Activated B cell treated with CpG ODN at 0.5 μM for 24 hours (primary cell): ENCODE data around the gene IL17RA. TPM values are rescaled to one million over a fixed set of nuclear protein-coding genes. Genes with fewer than 3 reads are reported as not detected.

Experiments
- ATAC-seq: fragments of 200-7000 bp; cut with Tn5 transposase; one replicate; pipeline ENCODE4 v1.10.0; 2021; ENCODE audit warnings: low read depth, mild to moderate bottlenecking, moderate library complexity
- CTCF ChIA-PET: fragments of 350-600 bp; sonication (Branson Sonifier 250); formaldehyde crosslinking; loops from one replicate; lab custom pipeline; 2021; ENCODE audit warnings: antibody characterized with exemption; lab: Charles Lee
- POLR2A ChIA-PET: fragments of 350-600 bp; sonication (Branson Sonifier 250); formaldehyde crosslinking; loops from one replicate; lab custom pipeline; 2021; ENCODE audit warnings: antibody characterized with exemption; lab: Charles Lee
- DNase-seq: peaks from one replicate; pipeline ENCODE4 v3.0.0; 2022
- H3K27ac Mint-ChIP-seq: one replicate; pipeline ENCODE4 v1.8.0; 2020; ENCODE audit warnings: mixed read lengths
- H3K27me3 Mint-ChIP-seq: one replicate; pipeline ENCODE4 v1.8.0; 2021; ENCODE audit warnings: mixed read lengths
- H3K36me3 Mint-ChIP-seq: one replicate; pipeline ENCODE4 v1.8.0; 2021; ENCODE audit warnings: low read depth, mixed read lengths
- H3K4me1 Mint-ChIP-seq: one replicate; pipeline ENCODE4 v1.8.0; 2021; ENCODE audit warnings: mixed read lengths
- H3K4me3 Mint-ChIP-seq: one replicate; pipeline ENCODE4 v1.8.0; 2020; ENCODE audit warnings: mild to moderate bottlenecking, mixed read lengths
- H3K9me3 Mint-ChIP-seq: one replicate; pipeline ENCODE4 v1.8.0; 2020; ENCODE audit warnings: mixed read lengths
- intact Hi-C: fragments of 100-400 bp; cut with micrococcal nuclease; formaldehyde crosslinking; loops from one replicate; pipeline ENCODE4 v1.15.1; 2024
- total RNA-seq: library from RNA; stranded (reverse); gene quantifications from 2 replicates; pipeline ENCODE4 v1.2.3, GENCODE V29; 2022
- TF ChIP-seq, protein P1 (sequence below): fragments of 200-600 bp; IDR thresholded peaks from one replicate; pipeline ENCODE4 v1.8.0; 2022; ENCODE audit warnings: antibody characterized with exemption, mild to moderate bottlenecking

IL17RA gene
- total RNA-seq, 1 donor from 2014 or later = 18.1 TPM

- intact Hi-C loops = no loop called here
- Mint-ChIP-seq H3K27me3 (peaks cover 27% of the 10 kb centered on the region), H3K4me1 (peaks cover 35% of the 10 kb centered on the region), H3K27ac (no peak overlapping the region), H3K36me3 (no peaks in the 10 kb centered on the region), H3K9me3 (no peaks in the 10 kb centered on the region), H3K4me3 (no peak overlapping the region)
- CTCF ChIA-PET = no interaction called here
- ATAC-seq (peak; percentile 37), DNase-seq (no peak)
- TF ChIP-seq, protein P1, sequence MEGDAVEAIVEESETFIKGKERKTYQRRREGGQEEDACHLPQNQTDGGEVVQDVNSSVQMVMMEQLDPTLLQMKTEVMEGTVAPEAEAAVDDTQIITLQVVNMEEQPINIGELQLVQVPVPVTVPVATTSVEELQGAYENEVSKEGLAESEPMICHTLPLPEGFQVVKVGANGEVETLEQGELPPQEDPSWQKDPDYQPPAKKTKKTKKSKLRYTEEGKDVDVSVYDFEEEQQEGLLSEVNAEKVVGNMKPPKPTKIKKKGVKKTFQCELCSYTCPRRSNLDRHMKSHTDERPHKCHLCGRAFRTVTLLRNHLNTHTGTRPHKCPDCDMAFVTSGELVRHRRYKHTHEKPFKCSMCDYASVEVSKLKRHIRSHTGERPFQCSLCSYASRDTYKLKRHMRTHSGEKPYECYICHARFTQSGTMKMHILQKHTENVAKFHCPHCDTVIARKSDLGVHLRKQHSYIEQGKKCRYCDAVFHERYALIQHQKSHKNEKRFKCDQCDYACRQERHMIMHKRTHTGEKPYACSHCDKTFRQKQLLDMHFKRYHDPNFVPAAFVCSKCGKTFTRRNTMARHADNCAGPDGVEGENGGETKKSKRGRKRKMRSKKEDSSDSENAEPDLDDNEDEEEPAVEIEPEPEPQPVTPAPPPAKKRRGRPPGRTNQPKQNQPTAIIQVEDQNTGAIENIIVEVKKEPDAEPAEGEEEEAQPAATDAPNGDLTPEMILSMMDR = no peak
- POLR2A ChIA-PET = no interaction called here
Measured at GRCh38 chr22:17120711-17121232, 36.0 kb downstream of the IL17RA start.

DNA sequence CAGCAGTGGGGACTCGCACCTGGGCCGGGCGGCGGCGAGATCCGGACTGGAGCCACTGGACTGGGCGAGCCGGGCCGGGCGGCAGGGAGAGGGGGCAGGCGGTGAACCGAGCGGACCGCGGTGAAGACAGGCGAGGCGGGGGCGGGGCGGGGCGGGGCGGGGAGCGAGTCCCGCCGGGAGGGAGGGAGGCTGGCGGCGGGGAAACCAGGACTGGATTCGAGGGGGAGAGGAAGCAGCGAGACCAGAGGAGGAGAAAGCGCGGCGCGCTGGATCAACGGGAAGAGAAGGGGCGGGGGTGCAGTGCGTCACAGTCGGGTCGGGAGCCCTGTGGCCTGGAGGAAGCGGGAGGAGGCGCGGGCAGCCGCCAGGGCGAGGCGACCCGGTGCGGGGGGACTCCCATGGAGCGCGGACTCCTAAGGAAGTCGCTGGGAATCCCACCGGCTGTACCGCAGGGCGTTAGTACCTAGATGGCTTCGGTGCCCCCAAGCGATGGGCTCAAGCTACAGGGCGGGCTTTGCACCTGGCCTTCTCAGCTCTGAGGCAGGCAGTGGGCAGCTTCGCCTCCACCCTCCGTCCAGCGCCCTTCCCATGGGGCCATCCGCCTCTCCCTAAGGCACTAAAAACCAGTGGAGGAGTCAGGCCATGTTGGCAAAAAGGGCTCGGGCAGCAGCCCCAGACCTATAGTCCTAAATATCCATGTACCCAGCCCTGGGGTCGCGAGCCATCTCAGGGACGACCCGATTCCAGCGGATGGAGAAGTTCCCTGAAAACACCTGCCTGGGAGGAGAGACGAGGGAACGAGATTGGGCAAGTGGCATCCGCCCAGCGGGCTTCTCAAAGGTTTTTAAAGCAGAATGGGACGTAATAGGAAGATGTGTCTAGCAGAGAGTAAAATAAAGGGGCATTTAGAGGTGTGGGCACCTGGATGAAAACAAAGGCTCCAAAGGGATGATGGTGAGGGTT lies 36.7 kb downstream of the IL17RA start, which contains the start of gene TMEM121B:
Gene TMEM121B (minus strand): TSS at position 128 of the 963 bp plus-strand sequence. CDS start 233 bp downstream, outside the sequence.
- ChIA-PET CTCF (no interaction called here), POLR2A (no interaction called here)
- no peak within 1 kb of the TSS for H3K27ac Mint-ChIP-seq
- DNase-seq = no peak
- peaks cover 27% of the 10 kb centered on the region for H3K27me3 Mint-ChIP-seq
- ATAC-seq = no peak
- H3K4me3 Mint-ChIP-seq = peak within 1 kb of the TSS; percentile 35
- intact Hi-C loops = no loop called here
- TF ChIP-seq, protein P1 = no peak
- no peaks in the 10 kb centered on the region for H3K9me3 Mint-ChIP-seq
- peaks cover 31% of the 10 kb centered on the region for H3K4me1 Mint-ChIP-seq
- H3K36me3 Mint-ChIP-seq = no peaks in the 10 kb centered on the region

DNA sequence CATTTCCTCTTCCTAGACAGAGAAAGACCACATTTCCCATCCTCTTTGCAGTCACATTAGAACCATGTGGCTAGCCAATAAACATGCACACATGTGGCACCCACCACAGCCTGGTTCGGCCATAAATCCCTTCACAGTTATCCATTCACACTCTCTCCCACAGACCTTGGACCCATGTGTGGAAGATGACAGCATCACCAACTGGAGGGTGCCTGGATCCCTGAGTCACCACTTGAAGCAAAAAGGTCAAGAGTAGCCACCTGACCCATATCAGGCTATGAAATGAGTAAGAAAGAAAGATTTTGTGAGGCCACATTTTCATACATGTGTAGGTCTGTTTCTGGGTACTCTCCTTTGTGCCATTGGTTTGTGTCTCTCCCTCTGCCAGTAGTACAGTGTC lies 45.4 kb downstream of the IL17RA start:
- DNase-seq = no peak
- TF ChIP-seq, protein P1 = no peak
- Mint-ChIP-seq H3K27ac (no peak overlapping the region), H3K4me1 (peaks cover 2% of the 10 kb centered on the region), H3K36me3 (peaks cover 10% of the 10 kb centered on the region), H3K27me3 (no peaks in the 10 kb centered on the region), H3K9me3 (no peaks in the 10 kb centered on the region), H3K4me3 (no peak overlapping the region)
- CTCF ChIA-PET = no interaction called here
- intact Hi-C loops = no loop called here
- POLR2A ChIA-PET = no interaction called here
- ATAC-seq = no peak

GRCh38 chr22:17131686-17132085 lies 46.9 kb downstream of the IL17RA start:
- POLR2A ChIA-PET = no interaction called here
- no peak overlapping the region for H3K4me3 Mint-ChIP-seq
- peaks cover 12% of the 10 kb centered on the region for H3K36me3 Mint-ChIP-seq
- intact Hi-C loops = no loop called here
- peaks cover 2% of the 10 kb centered on the region for H3K4me1 Mint-ChIP-seq
- H3K27ac Mint-ChIP-seq = no peak overlapping the region
- H3K9me3 Mint-ChIP-seq = no peaks in the 10 kb centered on the region
- CTCF ChIA-PET = no interaction called here
- TF ChIP-seq, protein P1 = no peak
- DNase-seq (no peak), ATAC-seq (no peak)
- no peaks in the 10 kb centered on the region for H3K27me3 Mint-ChIP-seq

DNA sequence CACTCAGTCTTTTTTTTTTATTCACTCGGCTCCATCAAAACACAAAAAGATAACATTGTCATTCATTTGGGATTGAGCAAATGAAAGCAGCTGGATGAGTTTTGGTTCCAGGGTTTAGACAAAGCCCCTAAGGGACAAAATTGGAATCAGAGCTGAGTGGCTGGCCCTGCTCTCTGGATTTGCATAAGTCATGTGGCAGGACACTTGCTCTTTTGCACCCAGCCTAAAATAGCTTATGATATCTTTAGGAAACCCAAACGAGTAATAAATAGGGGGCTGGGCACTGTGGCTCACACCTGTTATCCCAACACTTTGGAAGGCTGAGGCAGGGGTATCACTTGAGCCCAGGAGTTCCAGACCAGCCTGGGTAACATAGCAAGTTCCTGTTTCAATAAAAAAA lies 47.3 kb downstream of the IL17RA start:
- intact Hi-C loops = no loop called here
- Mint-ChIP-seq H3K9me3 (no peaks in the 10 kb centered on the region), H3K4me1 (peaks cover 2% of the 10 kb centered on the region), H3K27ac (no peak overlapping the region), H3K4me3 (no peak overlapping the region), H3K27me3 (no peaks in the 10 kb centered on the region), H3K36me3 (peaks cover 15% of the 10 kb centered on the region)
- DNase-seq (no peak), ATAC-seq (no peak)
- ChIA-PET POLR2A (no interaction called here), CTCF (interaction anchor here (1.2 kb wide), 1 partner anchor 370 kb away, joined by 3 read pairs; no protein-coding TSS in a partner anchor)
- TF ChIP-seq, protein P1 = no peak
